Right lobe of liver (tissue), 6 donors: Measurements from ENCODE around the gene DCAF6. TPM values are rescaled to one million over a fixed set of nuclear protein-coding genes. Genes with fewer than 3 reads are reported as not detected.

Experiments
- ATAC-seq, 4 donors: fragments of 200-7000 bp; cut with Tn5 transposase; one replicate each; pipeline ENCODE4 v1.9.1; 2020; ENCODE audit warnings: mild to moderate bottlenecking in 4 of 4, moderate library complexity in 4 of 4
- DNase-seq, 3 donors: peaks; one replicate each; pipeline ENCODE4 v3.0.0-alpha.2; 2020
- H3K27ac ChIP-seq, 3 donors: fragments of 200-600 bp; one replicate each; pipeline ENCODE4 v1.8.0; 2022
- H3K27me3 ChIP-seq, 2 donors: fragments of 200-600 bp; one replicate each; pipeline ENCODE4 v1.8.0; 2022
- H3K36me3 ChIP-seq, 4 donors: fragments of 200-600 bp; sonication (generic) in 1 of 4; one replicate each; pipeline versions ENCODE4 v1.5.1 to v1.8.0; 2017 to 2022; ENCODE audit warnings: control low read depth in 1 of 4
- H3K4me1 ChIP-seq, 4 donors: fragments of 200-600 bp; sonication (generic) in 1 of 4; one replicate each; pipeline versions ENCODE4 v1.5.1 to v1.8.0; 2017 to 2022; ENCODE audit warnings: control low read depth in 1 of 4
- H3K4me3 ChIP-seq, 3 donors: fragments of 200-600 bp; one replicate each; pipeline ENCODE4 v1.8.0; 2022
- H3K9me3 ChIP-seq, 4 donors: fragments of 200-600 bp; sonication (generic) in 1 of 4; one replicate each; pipeline versions ENCODE4 v1.5.1 to v1.8.0; 2017 to 2022; ENCODE audit warnings: control low read depth in 1 of 4
- CTCF ChIP-seq, 4 donors: fragments of 200-600 bp in 3 of 4; fragments of 450-650 bp in 1 of 4; IDR thresholded peaks; one replicate each; pipeline versions ENCODE4 v1.5.1 to v1.8.0; 2016 to 2022; ENCODE audit warnings: antibody characterized with exemption in 4 of 4, mild to moderate bottlenecking in 2 of 4
- POLR2A ChIP-seq: fragments of 450-650 bp; IDR thresholded peaks from one replicate; pipeline ENCODE4 v1.6.1; 2017; ENCODE audit warnings: antibody characterized with exemption, mild to moderate bottlenecking
- WGBS: methylation state at CpG from one replicate; pipeline ENCODE4 v1.1.6; 2018; ENCODE audit warnings: low coverage, low lambda C conversion rate; ENCODE audit not compliant: insufficient coverage; ENCODE audit errors: missing lambda C conversion rate; 5-methylcytosine and 5-hydroxymethylcytosine counted together
- intact Hi-C, 2 donors: fragments of 100-400 bp; cut with DNase I; formaldehyde crosslinking; loops; one replicate each; pipeline versions ENCODE4 v1.11.2 to v1.14.1; 2022
- total RNA-seq, 6 experiments: library from RNA; depleted of rRNA in 2 of 6; stranded (reverse); fragments of >200 nt in 2 of 6; fragmentation: NEBNext Ultra II Directional in 3 of 6; extraction: Animal tissue kit (Norgen Biotek cat#: 25700) in 3 of 6; gene quantifications; one replicate each; pipeline versions ENCODE4 v1.1.0 to v1.2.4, GENCODE V29; 2016 to 2023
- donor health status: DM: no; HTN: yes; CAD: no.
- donor health status: DM: no; HTN: no; CAD: no.
- donor health status: DM: no; HTN: no; CAD: no.
- donor health status: DM: no; HTN: yes; CAD: no.
- donor health status: DM: no; HTN: yes; CAD: no.

DCAF6 gene
- total RNA-seq, 6 experiments from 2014 or later: 35.8 to 65.9 (median 48.8) TPM

- ATAC-seq: no peak
- TF ChIP-seq POLR2A: no peak
- TF ChIP-seq CTCF (IDR thresholded peaks at IDR 0.05): no peak
- no peaks in the 10 kb centered on the region for H3K27me3 ChIP-seq
- H3K27ac ChIP-seq: no peak overlapping the region
- H3K4me1 ChIP-seq: peaks cover 0 to 28% (median 8%) of the 10 kb centered on the region in 4 donors
- peaks cover 0 to 7% (median 0%) of the 10 kb centered on the region in 4 donors for H3K36me3 ChIP-seq
- intact Hi-C loops: no loop called here
- 80% methylated on average over 1 of the region's 1 CpG for WGBS
- no peak overlapping the region for H3K4me3 ChIP-seq
- DNase-seq: no peak
- no peaks in the 10 kb centered on the region for H3K9me3 ChIP-seq
These were observed 40.8 kb downstream of the DCAF6 start for GRCh38 chr1:167977245-167977644.

GRCh38 chr1:167981933-167982332, 45.5 kb downstream of the DCAF6 start:
- WGBS: 94% methylated on average over 9 of the region's 9 CpGs
- Histone ChIP-seq H3K4me1 (peaks cover 0 to 3% (median 0%) of the 10 kb centered on the region in 4 donors), H3K36me3 (peaks cover 0 to 7% (median 0%) of the 10 kb centered on the region in 4 donors), H3K27me3 (no peaks in the 10 kb centered on the region), H3K27ac (no peak overlapping the region), H3K9me3 (no peaks in the 10 kb centered on the region), H3K4me3 (no peak overlapping the region)
- no peak for DNase-seq
- intact Hi-C loops: no loop called here
- no peak for ATAC-seq
- TF ChIP-seq POLR2A: no peak
- TF ChIP-seq CTCF (IDR thresholded peaks at IDR 0.05): no peak

GRCh38 chr1:167983797-167984420, 47.4 kb downstream of the DCAF6 start:
- 69% methylated on average over 2 of the region's 2 CpGs for WGBS
- DNase-seq (no peak), ATAC-seq (no peak)
- Histone ChIP-seq H3K4me1 (peaks cover 0 to 3% (median 0%) of the 10 kb centered on the region in 4 donors), H3K27ac (no peak overlapping the region), H3K9me3 (no peaks in the 10 kb centered on the region), H3K36me3 (peaks cover 0 to 3% (median under 1%) of the 10 kb centered on the region in 4 donors), H3K4me3 (no peak overlapping the region), H3K27me3 (no peaks in the 10 kb centered on the region)
- intact Hi-C loops: no loop called here
- TF ChIP-seq POLR2A: no peak

GRCh38 chr1:167984886-167985489, 48.5 kb downstream of the DCAF6 start:
- Histone ChIP-seq H3K4me1 (peaks cover 0 to 3% (median 0%) of the 10 kb centered on the region in 4 donors), H3K9me3 (no peaks in the 10 kb centered on the region), H3K36me3 (peaks cover 0 to 3% (median under 1%) of the 10 kb centered on the region in 4 donors), H3K4me3 (no peak overlapping the region), H3K27ac (no peak overlapping the region), H3K27me3 (no peaks in the 10 kb centered on the region)
- WGBS: 44% methylated on average over 5 of the region's 8 CpGs
- ATAC-seq (peak in 1 of 4 donors; percentile 39), DNase-seq (no peak)
- no peak for TF ChIP-seq CTCF (IDR thresholded peaks at IDR 0.05)
- TF ChIP-seq POLR2A: no peak
- intact Hi-C loops: no loop called here

GRCh38 chr1:167987174-167987573, 50.7 kb downstream of the DCAF6 start:
- DNase-seq (no peak), ATAC-seq (no peak)
- peaks cover 0 to 3% (median 0%) of the 10 kb centered on the region in 4 donors for H3K4me1 ChIP-seq
- TF ChIP-seq POLR2A (no peak), CTCF (IDR thresholded peaks at IDR 0.05) (no peak)
- intact Hi-C loops: no loop called here
- H3K4me3 ChIP-seq: no peak overlapping the region
- no peak overlapping the region for H3K27ac ChIP-seq
- H3K9me3 ChIP-seq: no peaks in the 10 kb centered on the region
- WGBS: 73% methylated on average over 3 of the region's 3 CpGs
- H3K36me3 ChIP-seq: peaks cover 0 to 6% (median 2%) of the 10 kb centered on the region in 4 donors
- H3K27me3 ChIP-seq: no peaks in the 10 kb centered on the region
